HCT116 (cell line): ENCODE data around the gene PSMD11. TPM values are rescaled to one million over a fixed set of nuclear protein-coding genes. Genes with fewer than 3 reads are reported as not detected.

Experiments
- ATAC-seq: fragments of 200-7000 bp; cut with Tn5 transposase; 2 replicates; pipeline ENCODE4 v1.9.1; 2020; ENCODE audit warnings: mild to moderate bottlenecking, moderate library complexity
- BruUV-seq: library from RNA; stranded (reverse); fragments of 400-500 nt; replicated peaks from 2 replicates; lab custom pipeline; 2021; lab: Mats Ljungman, UMichigan
- CTCF ChIA-PET: fragments of 300-600 bp; sonication (Branson Sonifier 250); formaldehyde crosslinking; loops from one replicate; lab custom pipeline; 2021; ENCODE audit warnings: antibody characterized with exemption; lab: Charles Lee
- POLR2A ChIA-PET: fragments of 300-600, 350-600 bp; sonication (Branson Sonifier 250); formaldehyde crosslinking; loops from one replicate; lab custom pipeline; 2021; ENCODE audit warnings: antibody characterized with exemption; lab: Charles Lee
- RAD21 ChIA-PET, 2 experiments: fragments of 300-600 bp; sonication (Branson Sonifier 250); formaldehyde crosslinking; loops; one replicate each; lab custom pipeline; 2023; ENCODE audit warnings: low total read pairs in 2 of 2; ENCODE audit not compliant: uncharacterized antibody in 2 of 2, unreplicated experiment in 2 of 2, low non-redundant PET in 1 of 2; lab: Charles Lee
- DNase-seq: peaks from one replicate; pipeline ENCODE4 v3.0.0-alpha.2; 2010; ENCODE audit warnings: low read depth, low spot score
- H2AFZ ChIP-seq: fragments of 200-600 bp; shearing (Covaris generic), sonication (generic); 2 replicates; pipeline ENCODE4 v1.6.1; 2017; ENCODE audit warnings: low read depth, mixed run types, mixed read lengths, antibody characterized with exemption, low read length; ENCODE audit not compliant: poor library complexity, severe bottlenecking
- H3K27ac ChIP-seq: 2 replicates; pipeline ENCODE4 v1.5.1; 2012; ENCODE audit warnings: low read depth, low read length
- H3K27me3 ChIP-seq: fragments of 200-600 bp; sonication (generic); 2 replicates; pipeline ENCODE4 v1.6.1; 2016; ENCODE audit warnings: mixed run types, low read length, mixed read lengths; ENCODE audit not compliant: insufficient read depth
- H3K36me3 ChIP-seq, 2 experiments: fragments of 200-500 bp in 1 of 2; fragments of 200-600 bp in 1 of 2; sonication (Bioruptor generic) in 1 of 2; sonication (generic) in 1 of 2; 2 replicates each; pipeline versions ENCODE4 v1.5.1 to v1.6.1; 2014 to 2016; ENCODE audit warnings: low read length in 2 of 2, inconsistent platforms in 1 of 2, mixed read lengths in 1 of 2, mixed run types in 1 of 2; ENCODE audit not compliant: insufficient read depth in 2 of 2, control insufficient read depth in 1 of 2
- H3K4me1 ChIP-seq, 2 experiments: fragments of 200-600 bp in 1 of 2; sonication (generic) in 1 of 2; 2 replicates each; pipeline versions ENCODE4 v1.5.1 to v1.6.1; 2012 to 2017; ENCODE audit warnings: low read length in 2 of 2, inconsistent platforms in 1 of 2, mild to moderate bottlenecking in 1 of 2, mixed read lengths in 1 of 2, mixed run types in 1 of 2, moderate library complexity in 1 of 2; ENCODE audit not compliant: insufficient read depth in 2 of 2, control insufficient read depth in 1 of 2
- H3K4me2 ChIP-seq: fragments of 200-600 bp; sonication (generic); 2 replicates; pipeline ENCODE4 v1.6.1; 2017; ENCODE audit warnings: mixed run types, low read length, mixed read lengths
- H3K4me3 ChIP-seq, 2 experiments: fragments of 200-600 bp in 1 of 2; sonication (generic) in 1 of 2; replicated peaks in 1 of 2; 2 replicates each; pipeline ENCODE4 v1.5.1; 2011 to 2016; ENCODE audit warnings: low read length in 2 of 2, control low read depth in 1 of 2, low read depth in 1 of 2, mild to moderate bottlenecking in 1 of 2, mixed read lengths in 1 of 2, mixed run types in 1 of 2
- H3K79me2 ChIP-seq: fragments of 200-600 bp; sonication (generic); 2 replicates; pipeline ENCODE4 v1.6.1; 2017; ENCODE audit warnings: mild to moderate bottlenecking, mixed run types, low read length, moderate library complexity, mixed read lengths; ENCODE audit not compliant: insufficient read depth
- H3K9ac ChIP-seq: fragments of 200-600 bp; sonication (generic); 2 replicates; pipeline ENCODE4 v1.6.1; 2016; ENCODE audit warnings: low read length, mixed read lengths
- H3K9me2 ChIP-seq: fragments of 200-600 bp; sonication (generic), shearing (Covaris generic); 2 replicates; pipeline ENCODE4 v1.6.1; 2017; ENCODE audit warnings: mixed run types, mild to moderate bottlenecking, moderate library complexity; ENCODE audit not compliant: insufficient read depth
- H3K9me3 ChIP-seq, 2 experiments: fragments of 200-500 bp in 1 of 2; fragments of 200-600 bp in 1 of 2; sonication (Bioruptor generic) in 1 of 2; sonication (generic) in 1 of 2; 2 replicates each; pipeline ENCODE4 v1.6.1; 2014 to 2017; ENCODE audit warnings: low read length in 2 of 2, mixed read lengths in 2 of 2, inconsistent platforms in 1 of 2, low read depth in 1 of 2, mild to moderate bottlenecking in 1 of 2, mixed run types in 1 of 2, moderate library complexity in 1 of 2; ENCODE audit not compliant: control insufficient read depth in 1 of 2, insufficient read depth in 1 of 2
- H4K20me1 ChIP-seq: fragments of 200-600 bp; sonication (generic), shearing (Covaris generic); 2 replicates; pipeline ENCODE4 v1.6.1; 2017; ENCODE audit warnings: mixed run types, mild to moderate bottlenecking, moderate library complexity; ENCODE audit not compliant: insufficient read depth
- ATF3 ChIP-seq: IDR thresholded peaks from 2 replicates; pipeline ENCODE4 v1.6.1; 2012
- EZH2 ChIP-seq: fragments of 200-600 bp; sonication (generic); IDR thresholded peaks from 2 replicates; pipeline ENCODE4 v1.6.1; 2017; ENCODE audit warnings: antibody characterized with exemption, mixed run types
- EZH2phosphoT487 ChIP-seq: fragments of 200-600 bp; IDR thresholded peaks from 2 replicates; pipeline ENCODE4 v1.6.1; 2018; ENCODE audit warnings: antibody characterized with exemption, borderline replicate concordance
- FOSL1 ChIP-seq: IDR thresholded peaks from 2 replicates; pipeline ENCODE4 v1.6.1; 2012; ENCODE audit warnings: low read depth
- POLR2A ChIP-seq: IDR thresholded peaks from 2 replicates; pipeline ENCODE4 v1.7.0; 2011; ENCODE audit warnings: borderline replicate concordance; ENCODE audit not compliant: insufficient read depth, insufficient read length; ENCODE audit errors: extremely low read depth
- RAD21 ChIP-seq: IDR thresholded peaks from 2 replicates; pipeline ENCODE4 v1.6.1; 2012; ENCODE audit warnings: low read depth, mild to moderate bottlenecking
- SRF ChIP-seq: IDR thresholded peaks from 2 replicates; pipeline ENCODE4 v1.6.1; 2012; ENCODE audit warnings: low read depth
- YY1 ChIP-seq: IDR thresholded peaks from 2 replicates; pipeline ENCODE4 v1.6.1; 2011; ENCODE audit warnings: low read length, low read depth, moderate library complexity, mild to moderate bottlenecking; ENCODE audit not compliant: insufficient replicate concordance; ENCODE audit errors: extremely low read depth
- ZFX ChIP-seq: fragments of 450-650 bp; IDR thresholded peaks from 2 replicates; pipeline ENCODE4 v1.6.1; 2017
- ZNF274 ChIP-seq: fragments of 200-500 bp; sonication (Bioruptor generic); IDR thresholded peaks from 2 replicates; pipeline ENCODE4 v1.6.1; 2014; ENCODE audit warnings: mild to moderate bottlenecking, low read depth, low read length, inconsistent platforms
- intact Hi-C: fragments of 100-400 bp; cut with micrococcal nuclease; formaldehyde crosslinking; loops from 2 replicates; pipeline ENCODE4 v1.10.0; 2022
- total RNA-seq: library from RNA; stranded (reverse); gene quantifications from one replicate; pipeline ENCODE4 v1.2.1, GENCODE V29; 2021; ENCODE audit not compliant: unreplicated experiment
- TF ChIP-seq, protein P1 (sequence below): IDR thresholded peaks from 2 replicates; pipeline ENCODE4 v1.6.1; 2012; ENCODE audit warnings: low read depth
- TF ChIP-seq, protein P2 (sequence below): IDR thresholded peaks from 2 replicates; pipeline ENCODE4 v1.6.1; 2012
- TF ChIP-seq, protein P3 (sequence below), 3 experiments: fragments of 200-600 bp in 1 of 3; sonication (generic) in 1 of 3; IDR thresholded peaks in 2 of 3; conservative IDR thresholded peaks in 1 of 3; 2 replicates each; pipeline ENCODE4 v1.5.1; 2012 to 2017; ENCODE audit warnings: low read depth in 2 of 3, low read length in 2 of 3, antibody characterized with exemption in 1 of 3, borderline replicate concordance in 1 of 3, control low read depth in 1 of 3, mild to moderate bottlenecking in 1 of 3, mixed read lengths in 1 of 3, mixed run types in 1 of 3, moderate library complexity in 1 of 3; ENCODE audit not compliant: insufficient read depth in 1 of 3

Gene PSMD11
- total RNA-seq, 1 experiment from 2014 or later = 143 TPM

GRCh38 chr17:32446949-32447348 lies 2.6 kb downstream of the PSMD11 start (continued):
- TF ChIP-seq, protein P1, sequence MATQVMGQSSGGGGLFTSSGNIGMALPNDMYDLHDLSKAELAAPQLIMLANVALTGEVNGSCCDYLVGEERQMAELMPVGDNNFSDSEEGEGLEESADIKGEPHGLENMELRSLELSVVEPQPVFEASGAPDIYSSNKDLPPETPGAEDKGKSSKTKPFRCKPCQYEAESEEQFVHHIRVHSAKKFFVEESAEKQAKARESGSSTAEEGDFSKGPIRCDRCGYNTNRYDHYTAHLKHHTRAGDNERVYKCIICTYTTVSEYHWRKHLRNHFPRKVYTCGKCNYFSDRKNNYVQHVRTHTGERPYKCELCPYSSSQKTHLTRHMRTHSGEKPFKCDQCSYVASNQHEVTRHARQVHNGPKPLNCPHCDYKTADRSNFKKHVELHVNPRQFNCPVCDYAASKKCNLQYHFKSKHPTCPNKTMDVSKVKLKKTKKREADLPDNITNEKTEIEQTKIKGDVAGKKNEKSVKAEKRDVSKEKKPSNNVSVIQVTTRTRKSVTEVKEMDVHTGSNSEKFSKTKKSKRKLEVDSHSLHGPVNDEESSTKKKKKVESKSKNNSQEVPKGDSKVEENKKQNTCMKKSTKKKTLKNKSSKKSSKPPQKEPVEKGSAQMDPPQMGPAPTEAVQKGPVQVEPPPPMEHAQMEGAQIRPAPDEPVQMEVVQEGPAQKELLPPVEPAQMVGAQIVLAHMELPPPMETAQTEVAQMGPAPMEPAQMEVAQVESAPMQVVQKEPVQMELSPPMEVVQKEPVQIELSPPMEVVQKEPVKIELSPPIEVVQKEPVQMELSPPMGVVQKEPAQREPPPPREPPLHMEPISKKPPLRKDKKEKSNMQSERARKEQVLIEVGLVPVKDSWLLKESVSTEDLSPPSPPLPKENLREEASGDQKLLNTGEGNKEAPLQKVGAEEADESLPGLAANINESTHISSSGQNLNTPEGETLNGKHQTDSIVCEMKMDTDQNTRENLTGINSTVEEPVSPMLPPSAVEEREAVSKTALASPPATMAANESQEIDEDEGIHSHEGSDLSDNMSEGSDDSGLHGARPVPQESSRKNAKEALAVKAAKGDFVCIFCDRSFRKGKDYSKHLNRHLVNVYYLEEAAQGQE = no peak
- no peak for TF ChIP-seq EZH2

GRCh38 chr17:32449963-32450362 lies 5.7 kb downstream of the PSMD11 start:
- ATAC-seq (no peak), DNase-seq (no peak)
- Histone ChIP-seq H3K4me3 (no peak overlapping the region), H3K36me3 (peaks cover 62 to 70% of the 10 kb centered on the region in 2 experiments), H3K27ac (no peak overlapping the region), H3K27me3 (no peaks in the 10 kb centered on the region), H3K79me2 (peaks cover 100% of the 10 kb centered on the region), H3K9me3 (no peaks in the 10 kb centered on the region), H3K9ac (no peak overlapping the region), H4K20me1 (peaks cover 34% of the 10 kb centered on the region; the same call in 1 of the 2 replicates), H3K9me2 (no peaks in the 10 kb centered on the region), H3K4me1 (peaks cover 9 to 13% of the 10 kb centered on the region in 2 experiments; a peak in 3 of 4 replicates), H3K4me2 (no peak overlapping the region), H2AFZ (no peak overlapping the region)
- TF ChIP-seq, protein P1 = no peak
- TF ChIP-seq, protein P2, sequence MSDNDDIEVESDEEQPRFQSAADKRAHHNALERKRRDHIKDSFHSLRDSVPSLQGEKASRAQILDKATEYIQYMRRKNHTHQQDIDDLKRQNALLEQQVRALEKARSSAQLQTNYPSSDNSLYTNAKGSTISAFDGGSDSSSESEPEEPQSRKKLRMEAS = no peak
- TF ChIP-seq, protein P3, sequence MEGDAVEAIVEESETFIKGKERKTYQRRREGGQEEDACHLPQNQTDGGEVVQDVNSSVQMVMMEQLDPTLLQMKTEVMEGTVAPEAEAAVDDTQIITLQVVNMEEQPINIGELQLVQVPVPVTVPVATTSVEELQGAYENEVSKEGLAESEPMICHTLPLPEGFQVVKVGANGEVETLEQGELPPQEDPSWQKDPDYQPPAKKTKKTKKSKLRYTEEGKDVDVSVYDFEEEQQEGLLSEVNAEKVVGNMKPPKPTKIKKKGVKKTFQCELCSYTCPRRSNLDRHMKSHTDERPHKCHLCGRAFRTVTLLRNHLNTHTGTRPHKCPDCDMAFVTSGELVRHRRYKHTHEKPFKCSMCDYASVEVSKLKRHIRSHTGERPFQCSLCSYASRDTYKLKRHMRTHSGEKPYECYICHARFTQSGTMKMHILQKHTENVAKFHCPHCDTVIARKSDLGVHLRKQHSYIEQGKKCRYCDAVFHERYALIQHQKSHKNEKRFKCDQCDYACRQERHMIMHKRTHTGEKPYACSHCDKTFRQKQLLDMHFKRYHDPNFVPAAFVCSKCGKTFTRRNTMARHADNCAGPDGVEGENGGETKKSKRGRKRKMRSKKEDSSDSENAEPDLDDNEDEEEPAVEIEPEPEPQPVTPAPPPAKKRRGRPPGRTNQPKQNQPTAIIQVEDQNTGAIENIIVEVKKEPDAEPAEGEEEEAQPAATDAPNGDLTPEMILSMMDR (IDR thresholded peaks at IDR 0.05 in 2 of 3, conservative IDR thresholded peaks at IDR 0.05 in 1 of 3; ENCODE audit: borderline replicate concordance in 1 of 3, insufficient read depth in 1 of 3, low read depth in 2 of 3, low read length in 2 of 3) = no peak
- TF ChIP-seq SRF (no peak), ZFX (no peak), FOSL1 (no peak), POLR2A (no peak), RAD21 (no peak), ZNF274 (no peak), ATF3 (no peak), EZH2phosphoT487 (no peak), YY1 (no peak)
- ChIA-PET CTCF (interaction anchor here (1.7 kb wide), 1 partner anchor 12 kb away, joined by 6 read pairs; no protein-coding TSS in a partner anchor), POLR2A (no interaction called here), RAD21 (no interaction called here)
- no TSS peak for BruUV-seq
- intact Hi-C loops = loop anchor here (10.0 kb wide), 1 partner anchor 65 kb away; no protein-coding TSS in a partner anchor
